GM12878 (cell line): Measurements from ENCODE around the gene SEC11C. TPM values are rescaled to one million over a fixed set of nuclear protein-coding genes. Genes with fewer than 3 reads are reported as not detected.

ENCODE experiments used
- ATAC-seq: fragments of 200-7000 bp; cut with Tn5 transposase; 3 replicates; pipeline ENCODE4 v1.9.1; 2020; ENCODE audit warnings: mild to moderate bottlenecking, moderate library complexity
- BruUV-seq: library from RNA; stranded (reverse); fragments of 400-500 nt; replicated peaks from 2 replicates; lab custom pipeline; 2021; lab: Mats Ljungman, UMichigan
- CTCF ChIA-PET: fragments of 300-600 bp; sonication (Branson Sonifier 250); formaldehyde crosslinking; extraction: SDS; loops from one replicate; lab custom pipeline; 2021; ENCODE audit warnings: inconsistent platforms; lab: Yijun Ruan, JAX
- POLR2A ChIA-PET: fragments of 350-600 bp; formaldehyde crosslinking; extraction: SDS; loops from one replicate; lab custom pipeline; 2021; ENCODE audit warnings: inconsistent platforms; lab: Charles Lee
- RAD21 ChIA-PET: fragments of 300-600 bp; sonication (Branson Sonifier 250); formaldehyde crosslinking; loops from one replicate; lab custom pipeline; 2023; ENCODE audit warnings: antibody characterized with exemption; ENCODE audit not compliant: unreplicated experiment; lab: Charles Lee
- SMC1A ChIA-PET: fragments of 300-600 bp; sonication (Branson Sonifier 250); formaldehyde crosslinking; loops from one replicate; lab custom pipeline; 2023; ENCODE audit not compliant: unreplicated experiment, uncharacterized antibody; lab: Charles Lee
- DNase-seq: peaks from one replicate; pipeline ENCODE4 v3.0.0-alpha.2; 2011; ENCODE audit warnings: low read depth, low spot score
- FAIRE-seq: peaks from 3 replicates; lab custom pipeline; 2011; peaks lifted over from hg19 to GRCh38; lab: Jason Lieb, UNC
- H2AFZ ChIP-seq: 2 replicates; pipeline ENCODE4 v1.6.0; 2011; ENCODE audit warnings: low read depth, low read length, control low read depth; ENCODE audit not compliant: control insufficient read depth
- H3K27ac ChIP-seq: 2 replicates; pipeline ENCODE4 v1.5.1; 2011; ENCODE audit warnings: control low read depth; ENCODE audit not compliant: control insufficient read depth, insufficient read depth
- H3K27me3 ChIP-seq, 2 experiments: replicated peaks in 1 of 2; 2 replicates each; pipeline versions ENCODE4 v1.6.0 to v1.6.1; 2011; ENCODE audit warnings: low read length in 1 of 2; ENCODE audit not compliant: control insufficient read depth in 2 of 2, insufficient read depth in 2 of 2
- H3K36me3 ChIP-seq, 2 experiments: 2 replicates each; pipeline ENCODE4 v1.5.1; 2011; ENCODE audit warnings: low read length in 1 of 2; ENCODE audit not compliant: control insufficient read depth in 2 of 2, insufficient read depth in 2 of 2
- H3K4me1 ChIP-seq: 2 replicates; pipeline ENCODE4 v1.6.1; 2011; ENCODE audit warnings: mild to moderate bottlenecking, low read length, moderate library complexity, mixed read lengths; ENCODE audit not compliant: control insufficient read depth, insufficient read depth
- H3K4me2 ChIP-seq: 2 replicates; pipeline ENCODE4 v1.6.0; 2011; ENCODE audit warnings: control low read depth; ENCODE audit not compliant: control insufficient read depth, insufficient read depth
- H3K4me3 ChIP-seq: fragments of 200-600 bp; sonication (generic); 2 replicates; pipeline ENCODE4 v1.5.1; 2016
- H3K79me2 ChIP-seq: 2 replicates; pipeline ENCODE4 v1.6.0; 2011; ENCODE audit warnings: low read length; ENCODE audit not compliant: control insufficient read depth, insufficient read depth
- H3K9ac ChIP-seq: 2 replicates; pipeline ENCODE4 v1.8.0; 2011; ENCODE audit warnings: low read length, control low read depth, mixed read lengths; ENCODE audit not compliant: control insufficient read depth, insufficient read depth
- H3K9me3 ChIP-seq: replicated peaks from 3 replicates; pipeline ENCODE4 v1.5.1; 2011; ENCODE audit warnings: mild to moderate bottlenecking, low read length; ENCODE audit not compliant: control insufficient read depth, insufficient read depth
- H4K20me1 ChIP-seq: 2 replicates; pipeline ENCODE4 v1.6.0; 2011; ENCODE audit not compliant: control insufficient read depth, insufficient read depth
- CHD4 ChIP-seq: fragments of 200-600 bp; sonication (generic); IDR thresholded peaks from 2 replicates; pipeline ENCODE4 v1.6.1; 2016; ENCODE audit warnings: mild to moderate bottlenecking
- IKZF1 ChIP-seq: fragments of 450-650 bp; conservative IDR thresholded peaks from 2 replicates; pipeline ENCODE4 v1.6.1; 2017; ENCODE audit warnings: antibody characterized with exemption, mild to moderate bottlenecking
- JUNB ChIP-seq: IDR thresholded peaks from 2 replicates; pipeline ENCODE4 v1.6.1; 2016; ENCODE audit warnings: antibody characterized with exemption, mild to moderate bottlenecking
- KLF5 ChIP-seq: fragments of 450-650 bp; IDR thresholded peaks from 2 replicates; pipeline ENCODE4 v1.6.1; 2014; ENCODE audit warnings: mild to moderate bottlenecking; ENCODE audit not compliant: partially characterized antibody
- MEF2A ChIP-seq: IDR thresholded peaks from 2 replicates; pipeline ENCODE4 v1.6.1; 2011; ENCODE audit warnings: low read depth, mild to moderate bottlenecking, low read length, moderate library complexity; ENCODE audit not compliant: insufficient read depth
- POLR2AphosphoS2 ChIP-seq: IDR thresholded peaks from 2 replicates; pipeline ENCODE4 v1.6.1; 2011; ENCODE audit warnings: low read depth, mild to moderate bottlenecking, low read length, improper control_type of control experiment, moderate library complexity
- RAD21 ChIP-seq: IDR thresholded peaks from 2 replicates; pipeline ENCODE4 v1.6.1; 2011; ENCODE audit warnings: mild to moderate bottlenecking, low read depth, low read length, moderate library complexity; ENCODE audit not compliant: insufficient read depth
- TARDBP ChIP-seq: IDR thresholded peaks from 2 replicates; pipeline ENCODE4 v1.6.1; 2016; ENCODE audit warnings: borderline replicate concordance
- TCF7 ChIP-seq: IDR thresholded peaks from 2 replicates; pipeline ENCODE4 v1.6.1; 2014; ENCODE audit warnings: antibody characterized with exemption, borderline replicate concordance
- YY1 ChIP-seq: IDR thresholded peaks from 2 replicates; pipeline ENCODE4 v1.6.1; 2011; ENCODE audit warnings: low read depth, mild to moderate bottlenecking, low read length
- ZBED1 ChIP-seq: IDR thresholded peaks from 2 replicates; pipeline ENCODE4 v1.6.1; 2016; ENCODE audit warnings: borderline replicate concordance
- ZNF24 ChIP-seq: fragments of 450-650 bp; IDR thresholded peaks from 2 replicates; pipeline ENCODE4 v1.6.1; 2017; ENCODE audit warnings: antibody characterized with exemption, mild to moderate bottlenecking
- ZNF622 ChIP-seq: fragments of 450-650 bp; IDR thresholded peaks from 2 replicates; pipeline ENCODE4 v1.6.1; 2017; ENCODE audit warnings: mild to moderate bottlenecking, inconsistent platforms
- WGBS: methylation state at CpG from one replicate; pipeline ENCODE4 v1.1.6; 2016; ENCODE audit warnings: low lambda C conversion rate; ENCODE audit not compliant: insufficient replicate concordance, insufficient coverage; ENCODE audit errors: missing lambda C conversion rate; 5-methylcytosine and 5-hydroxymethylcytosine counted together
- in situ Hi-C: fragments of 300-500 bp; cut with MboI; formaldehyde crosslinking; loops from 9 replicates; pipeline ENCODE4 v1.14.3; 2018; ENCODE audit warnings: mixed read lengths
- intact Hi-C: fragments of 100-400 bp; cut with micrococcal nuclease; formaldehyde crosslinking; loops from one replicate; pipeline ENCODE4 v1.14.2; 2022; ENCODE audit not compliant: unreplicated experiment
- polyA plus RNA-seq, 11 experiments: library from polyadenylated mRNA; depleted of rRNA in 4 of 11; unstranded in 6 of 11; stranded (reverse) in 5 of 11; fragments of >200 nt; fragmentation: Nextera tagmentation in 4 of 11; fragmentation: Illumina TruSeq in 1 of 11; extraction: Ambion mirVana in 4 of 11; extraction: Trizol in 1 of 11; gene quantifications; 1 replicate in 1 of 11; 2 replicates in 10 of 11; pipeline versions ENCODE4 v1.2.1 to v1.2.3, GENCODE V29; 2011 to 2016; ENCODE audit warnings: inconsistent platforms in 2 of 11, missing spikeins in 2 of 11, low read depth in 1 of 11
- total RNA-seq, 4 experiments: library from RNA; depleted of rRNA in 3 of 4; stranded (reverse); fragments of >200 nt in 3 of 4; fragmentation: Illumina TruSeq in 1 of 4; extraction: Trizol in 1 of 4; gene quantifications; 2 replicates each; pipeline versions ENCODE4 v1.2.1 to v1.2.3, GENCODE V29; 2013 to 2021
- TF ChIP-seq, protein P1 (sequence below): IDR thresholded peaks from 2 replicates; pipeline ENCODE4 v1.6.1; 2012; ENCODE audit warnings: low read depth, low read length, improper control_type of control experiment
- TF ChIP-seq, protein P2 (sequence below): IDR thresholded peaks from 2 replicates; pipeline ENCODE4 v1.6.1; 2011; ENCODE audit warnings: low read depth, low read length, improper control_type of control experiment, borderline replicate concordance
- TF ChIP-seq, protein P3 (sequence below): fragments of 450-650 bp; IDR thresholded peaks from 2 replicates; pipeline ENCODE4 v1.6.1; 2014; ENCODE audit warnings: mild to moderate bottlenecking

The SEC11C gene
- total and polyA plus RNA-seq, 10 of the 15 experiments (the other 5 are each of a cell fraction or from before 2014, with no cell fraction given): 124 to 649 (median 211) TPM

DNA sequence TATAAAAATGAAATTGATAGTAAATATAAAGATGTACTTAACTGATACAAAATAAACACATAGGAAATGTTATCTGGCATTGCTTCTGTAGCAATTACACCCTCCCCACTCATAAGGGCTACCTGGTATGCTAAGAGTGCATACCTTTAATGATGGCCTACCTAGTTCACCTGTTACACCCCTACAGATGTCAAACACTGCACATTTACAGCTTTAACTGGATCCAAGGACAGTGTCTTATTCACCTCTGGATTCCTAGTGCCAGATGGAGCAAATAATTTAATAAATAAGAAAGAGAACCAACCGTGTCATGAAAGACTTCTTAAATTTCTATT is 15.3 kb upstream of the SEC11C start:
- Histone ChIP-seq H3K9ac (no peak overlapping the region), H3K4me3 (no peak overlapping the region), H2AFZ (no peak overlapping the region), H3K4me2 (no peak overlapping the region), H3K9me3 (no peaks in the 10 kb centered on the region), H3K27ac (no peak overlapping the region), H3K27me3 (peaks cover 1 to 9% of the 10 kb centered on the region in 2 experiments; a peak in 3 of 4 replicates), H3K4me1 (no peaks in the 10 kb centered on the region), H4K20me1 (no peaks in the 10 kb centered on the region), H3K79me2 (no peaks in the 10 kb centered on the region), H3K36me3 (no peaks in the 10 kb centered on the region)
- FAIRE-seq (no peak), DNase-seq (no peak), ATAC-seq (no peak)
- ChIA-PET SMC1A (no interaction called here), RAD21 (no interaction called here), CTCF (no interaction called here), POLR2A (interaction anchor here (1.6 kb wide), 1 partner anchor 11 kb away, joined by 3 read pairs; no protein-coding TSS in a partner anchor)
- in situ Hi-C loops: no loop called here
- intact Hi-C loops: no loop called here
- TF ChIP-seq ZBED1: no peak
- TF ChIP-seq, protein P1, sequence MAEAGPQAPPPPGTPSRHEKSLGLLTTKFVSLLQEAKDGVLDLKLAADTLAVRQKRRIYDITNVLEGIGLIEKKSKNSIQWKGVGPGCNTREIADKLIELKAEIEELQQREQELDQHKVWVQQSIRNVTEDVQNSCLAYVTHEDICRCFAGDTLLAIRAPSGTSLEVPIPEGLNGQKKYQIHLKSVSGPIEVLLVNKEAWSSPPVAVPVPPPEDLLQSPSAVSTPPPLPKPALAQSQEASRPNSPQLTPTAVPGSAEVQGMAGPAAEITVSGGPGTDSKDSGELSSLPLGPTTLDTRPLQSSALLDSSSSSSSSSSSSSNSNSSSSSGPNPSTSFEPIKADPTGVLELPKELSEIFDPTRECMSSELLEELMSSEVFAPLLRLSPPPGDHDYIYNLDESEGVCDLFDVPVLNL: no peak
- TF ChIP-seq, protein P2, sequence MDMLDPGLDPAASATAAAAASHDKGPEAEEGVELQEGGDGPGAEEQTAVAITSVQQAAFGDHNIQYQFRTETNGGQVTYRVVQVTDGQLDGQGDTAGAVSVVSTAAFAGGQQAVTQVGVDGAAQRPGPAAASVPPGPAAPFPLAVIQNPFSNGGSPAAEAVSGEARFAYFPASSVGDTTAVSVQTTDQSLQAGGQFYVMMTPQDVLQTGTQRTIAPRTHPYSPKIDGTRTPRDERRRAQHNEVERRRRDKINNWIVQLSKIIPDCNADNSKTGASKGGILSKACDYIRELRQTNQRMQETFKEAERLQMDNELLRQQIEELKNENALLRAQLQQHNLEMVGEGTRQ: no peak
- WGBS: 0% methylated on average over 1 of the region's 1 CpG
- no TSS peak for BruUV-seq

DNA sequence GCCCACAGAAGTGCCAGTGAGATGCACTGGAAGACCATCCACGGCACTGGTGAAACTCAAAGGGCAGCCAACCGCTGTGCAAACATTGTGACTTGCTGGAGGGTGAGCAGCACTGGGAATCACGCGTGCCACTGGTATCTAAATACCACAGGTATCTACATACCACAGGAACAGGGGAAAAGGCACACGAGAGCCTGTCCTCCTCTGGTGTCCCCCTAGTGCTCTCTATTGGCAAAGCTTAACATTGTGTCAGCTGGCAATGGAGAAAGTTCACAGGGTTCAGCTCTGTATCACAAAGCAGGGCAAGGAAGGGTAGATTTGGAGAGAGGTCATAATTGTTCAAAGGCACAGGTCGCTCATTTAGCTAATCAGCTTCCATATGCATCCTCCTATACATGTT is 12.6 kb upstream of the SEC11C start:
- Histone ChIP-seq H3K36me3 (no peaks in the 10 kb centered on the region), H3K4me3 (no peak overlapping the region), H3K27me3 (peaks cover 1 to 9% of the 10 kb centered on the region in 2 experiments; a peak in 3 of 4 replicates), H3K9me3 (no peaks in the 10 kb centered on the region), H3K27ac (no peak overlapping the region), H4K20me1 (no peaks in the 10 kb centered on the region), H3K9ac (no peak overlapping the region), H3K79me2 (no peaks in the 10 kb centered on the region), H3K4me2 (no peak overlapping the region), H2AFZ (no peak overlapping the region), H3K4me1 (no peaks in the 10 kb centered on the region)
- WGBS: 37% methylated on average over 6 of the region's 6 CpGs
- BruUV-seq: no TSS peak
- no peak for TF ChIP-seq ZNF622
- TF ChIP-seq TCF7: no peak
- no peak for TF ChIP-seq JUNB
- TF ChIP-seq CHD4: no peak
- TF ChIP-seq, protein P3, sequence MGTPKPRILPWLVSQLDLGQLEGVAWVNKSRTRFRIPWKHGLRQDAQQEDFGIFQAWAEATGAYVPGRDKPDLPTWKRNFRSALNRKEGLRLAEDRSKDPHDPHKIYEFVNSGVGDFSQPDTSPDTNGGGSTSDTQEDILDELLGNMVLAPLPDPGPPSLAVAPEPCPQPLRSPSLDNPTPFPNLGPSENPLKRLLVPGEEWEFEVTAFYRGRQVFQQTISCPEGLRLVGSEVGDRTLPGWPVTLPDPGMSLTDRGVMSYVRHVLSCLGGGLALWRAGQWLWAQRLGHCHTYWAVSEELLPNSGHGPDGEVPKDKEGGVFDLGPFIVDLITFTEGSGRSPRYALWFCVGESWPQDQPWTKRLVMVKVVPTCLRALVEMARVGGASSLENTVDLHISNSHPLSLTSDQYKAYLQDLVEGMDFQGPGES: no peak
- TF ChIP-seq TARDBP: no peak
- no peak for TF ChIP-seq POLR2AphosphoS2
- no peak for TF ChIP-seq KLF5
- no peak for TF ChIP-seq IKZF1
- no peak for TF ChIP-seq YY1
- no peak for TF ChIP-seq MEF2A
- TF ChIP-seq ZNF24: no peak
- no peak for TF ChIP-seq RAD21
- intact Hi-C loops: no loop called here
- POLR2A ChIA-PET: no interaction called here
- FAIRE-seq (no peak), DNase-seq (no peak), ATAC-seq (peak; percentile 21; the same call in 1 of the 3 replicates)
- RAD21 ChIA-PET: no interaction called here
- in situ Hi-C loops: no loop called here
- CTCF ChIA-PET: interaction anchor here (0.5 kb wide), 1 partner anchor 246 kb away, joined by 3 read pairs; no protein-coding TSS in a partner anchor
- SMC1A ChIA-PET: no interaction called here
